Cardiac muscle cell (in vitro differentiated cells and primary cell): ENCODE measurements around the gene CHST11. TPM values are rescaled to one million over a fixed set of nuclear protein-coding genes. Genes with fewer than 3 reads are reported as not detected.
A peak's percentile ranks its signal among the peaks of the same experiment; 100 is the strongest.
"Not testable (repeated sequence)": the region's sequence is repeated elsewhere in the genome, so short reads cannot be mapped to it uniquely, and the experiment has no call there.

Experiments
- DNase-seq, 2 donors: peaks; one replicate each; pipeline versions ENCODE4 v3.0.0 to v3.0.0-alpha.2; 2010 to 2017; ENCODE audit warnings: low read depth in 1 of 2, low spot score in 1 of 2
- H3K27ac ChIP-seq: fragments of 200-600 bp; sonication (generic); 2 replicates; pipeline ENCODE4 v1.5.1; 2016
- H3K27me3 ChIP-seq: fragments of 200-600 bp; sonication (generic); 2 replicates; pipeline ENCODE4 v1.6.0; 2016; ENCODE audit warnings: control low read depth
- H3K36me3 ChIP-seq: fragments of 200-600 bp; sonication (generic); 2 replicates; pipeline ENCODE4 v1.5.1; 2016; ENCODE audit warnings: control low read depth
- H3K4me1 ChIP-seq: fragments of 200-600 bp; sonication (generic); 2 replicates; pipeline ENCODE4 v1.8.1; 2017; ENCODE audit warnings: low read depth, mild to moderate bottlenecking, mixed run types
- H3K4me3 ChIP-seq: fragments of 200-600 bp; sonication (generic); 2 replicates; pipeline ENCODE4 v1.5.1; 2016; ENCODE audit warnings: mild to moderate bottlenecking
- H3K9me3 ChIP-seq: fragments of 200-600 bp; sonication (generic); 2 replicates; pipeline ENCODE4 v1.5.1; 2017; ENCODE audit warnings: low read depth, mild to moderate bottlenecking, control low read depth
- CTCF ChIP-seq: IDR thresholded peaks from 2 replicates; pipeline ENCODE4 v1.5.1; 2012; ENCODE audit warnings: low read depth, mild to moderate bottlenecking, low read length
- polyA plus RNA-seq: library from polyadenylated mRNA; unstranded; fragments of >200 nt; fragmentation: Nextera tagmentation; extraction: Ambion mirVana; gene quantifications from 2 replicates; pipeline ENCODE4 v1.2.1, GENCODE V29; 2016
- total RNA-seq: library from RNA; depleted of rRNA; stranded (reverse); fragments of >200 nt; gene quantifications from 2 replicates; pipeline ENCODE4 v1.2.3, GENCODE V29; 2016

CHST11 gene
- total and polyA plus RNA-seq, 2 experiments from 2014 or later: 24.2 to 39.8 TPM

- H3K4me1 ChIP-seq: peaks cover 49% of the 10 kb centered on the region
- no peaks in the 10 kb centered on the region for H3K9me3 ChIP-seq
- no peak for DNase-seq
- H3K27ac ChIP-seq: peak overlapping the region; percentile 71
- no peaks in the 10 kb centered on the region for H3K36me3 ChIP-seq
- TF ChIP-seq CTCF: no peak
- H3K4me3 ChIP-seq: no peak overlapping the region
- no peaks in the 10 kb centered on the region for H3K27me3 ChIP-seq
Measured at GRCh38 chr12:104526751-104527150, 70.0 kb downstream of the CHST11 start.

- not testable (repeated sequence) for H3K9me3 ChIP-seq, DNase-seq, H3K36me3 ChIP-seq, H3K27me3 ChIP-seq, H3K4me3 ChIP-seq
- H3K4me1 ChIP-seq: peaks cover 49% of the 10 kb centered on the region
- H3K27ac ChIP-seq: peak overlapping the region; percentile 71
Measured at GRCh38 chr12:104527653-104528052, 70.9 kb downstream of the CHST11 start.

GRCh38 chr12:104529130-104529874 is 72.6 kb downstream of the CHST11 start:
- no peaks in the 10 kb centered on the region for H3K27me3 ChIP-seq
- no peaks in the 10 kb centered on the region for H3K9me3 ChIP-seq
- DNase-seq: peak in 1 of 2 donors; percentile 21
- H3K27ac ChIP-seq: peak overlapping the region; percentile 57
- H3K4me1 ChIP-seq: peaks cover 38% of the 10 kb centered on the region
- no peaks in the 10 kb centered on the region for H3K36me3 ChIP-seq
- no peak for TF ChIP-seq CTCF
- no peak overlapping the region for H3K4me3 ChIP-seq

GRCh38 chr12:104532636-104533035 is 75.9 kb downstream of the CHST11 start:
- H3K4me3 ChIP-seq: no peak overlapping the region
- no peaks in the 10 kb centered on the region for H3K9me3 ChIP-seq
- peaks cover 11% of the 10 kb centered on the region for H3K4me1 ChIP-seq
- no peak for TF ChIP-seq CTCF
- H3K27me3 ChIP-seq: no peaks in the 10 kb centered on the region
- DNase-seq: no peak
- H3K36me3 ChIP-seq: no peaks in the 10 kb centered on the region
- H3K27ac ChIP-seq: no peak overlapping the region

GRCh38 chr12:104533134-104533533 is 76.4 kb downstream of the CHST11 start:
- no peak overlapping the region for H3K27ac ChIP-seq
- no peak for TF ChIP-seq CTCF
- no peak for DNase-seq
- H3K9me3 ChIP-seq: no peaks in the 10 kb centered on the region
- H3K27me3 ChIP-seq: no peaks in the 10 kb centered on the region
- H3K36me3 ChIP-seq: no peaks in the 10 kb centered on the region
- H3K4me3 ChIP-seq: no peak overlapping the region
- peaks cover 11% of the 10 kb centered on the region for H3K4me1 ChIP-seq

GRCh38 chr12:104534162-104534856 is 77.6 kb downstream of the CHST11 start:
- H3K27ac ChIP-seq: no peak overlapping the region
- no peak overlapping the region for H3K4me3 ChIP-seq
- no peak for TF ChIP-seq CTCF

More at GRCh38 chr12:104534162-104534856, 77.6 kb downstream of the CHST11 start:
- Histone ChIP-seq H3K27me3 (no peaks in the 10 kb centered on the region), H3K36me3 (no peaks in the 10 kb centered on the region), H3K9me3 (no peaks in the 10 kb centered on the region), H3K4me1 (peaks cover 1% of the 10 kb centered on the region)
- DNase-seq: no peak
